B cell (primary cell): ENCODE results near the gene MNAT1.

Experiments used
- EZH2 ChIP-seq: IDR thresholded peaks from 2 replicates; pipeline ENCODE4 v1.6.1; 2012; ENCODE audit warnings: borderline replicate concordance, low read depth, mild to moderate bottlenecking, moderate library complexity, low read length; ENCODE audit not compliant: insufficient read depth, poor library complexity, severe bottlenecking
- TF ChIP-seq, protein P1 (sequence below): fragments of 200-600 bp; IDR thresholded peaks from one replicate; pipeline ENCODE4 v1.8.0; 2022; ENCODE audit warnings: antibody characterized with exemption, mild to moderate bottlenecking

DNA sequence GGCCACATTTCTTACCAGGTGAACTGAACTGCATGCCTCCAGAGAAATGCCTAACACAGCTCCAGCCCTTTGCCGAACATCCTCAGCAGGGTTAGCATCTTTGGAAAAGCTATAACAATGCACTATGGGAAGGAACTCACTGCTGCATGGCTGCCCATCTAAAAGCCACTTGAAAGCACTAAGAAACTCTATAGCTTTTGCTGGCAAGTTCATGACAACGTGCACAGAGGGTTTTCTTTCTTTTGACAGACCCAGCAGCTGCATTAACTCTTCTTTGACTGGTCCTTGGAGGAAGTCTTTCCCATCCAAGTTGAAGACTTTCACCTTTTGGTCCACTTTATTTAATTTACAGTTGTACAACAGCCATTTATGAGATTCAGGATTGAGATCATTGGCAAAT, 241.0 kb downstream of the MNAT1 start:
- TF ChIP-seq, protein P1, sequence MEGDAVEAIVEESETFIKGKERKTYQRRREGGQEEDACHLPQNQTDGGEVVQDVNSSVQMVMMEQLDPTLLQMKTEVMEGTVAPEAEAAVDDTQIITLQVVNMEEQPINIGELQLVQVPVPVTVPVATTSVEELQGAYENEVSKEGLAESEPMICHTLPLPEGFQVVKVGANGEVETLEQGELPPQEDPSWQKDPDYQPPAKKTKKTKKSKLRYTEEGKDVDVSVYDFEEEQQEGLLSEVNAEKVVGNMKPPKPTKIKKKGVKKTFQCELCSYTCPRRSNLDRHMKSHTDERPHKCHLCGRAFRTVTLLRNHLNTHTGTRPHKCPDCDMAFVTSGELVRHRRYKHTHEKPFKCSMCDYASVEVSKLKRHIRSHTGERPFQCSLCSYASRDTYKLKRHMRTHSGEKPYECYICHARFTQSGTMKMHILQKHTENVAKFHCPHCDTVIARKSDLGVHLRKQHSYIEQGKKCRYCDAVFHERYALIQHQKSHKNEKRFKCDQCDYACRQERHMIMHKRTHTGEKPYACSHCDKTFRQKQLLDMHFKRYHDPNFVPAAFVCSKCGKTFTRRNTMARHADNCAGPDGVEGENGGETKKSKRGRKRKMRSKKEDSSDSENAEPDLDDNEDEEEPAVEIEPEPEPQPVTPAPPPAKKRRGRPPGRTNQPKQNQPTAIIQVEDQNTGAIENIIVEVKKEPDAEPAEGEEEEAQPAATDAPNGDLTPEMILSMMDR, result no peak
- TF ChIP-seq EZH2, result no peak
